Measurements from ENCODE around the gene COL4A2.

DNA sequence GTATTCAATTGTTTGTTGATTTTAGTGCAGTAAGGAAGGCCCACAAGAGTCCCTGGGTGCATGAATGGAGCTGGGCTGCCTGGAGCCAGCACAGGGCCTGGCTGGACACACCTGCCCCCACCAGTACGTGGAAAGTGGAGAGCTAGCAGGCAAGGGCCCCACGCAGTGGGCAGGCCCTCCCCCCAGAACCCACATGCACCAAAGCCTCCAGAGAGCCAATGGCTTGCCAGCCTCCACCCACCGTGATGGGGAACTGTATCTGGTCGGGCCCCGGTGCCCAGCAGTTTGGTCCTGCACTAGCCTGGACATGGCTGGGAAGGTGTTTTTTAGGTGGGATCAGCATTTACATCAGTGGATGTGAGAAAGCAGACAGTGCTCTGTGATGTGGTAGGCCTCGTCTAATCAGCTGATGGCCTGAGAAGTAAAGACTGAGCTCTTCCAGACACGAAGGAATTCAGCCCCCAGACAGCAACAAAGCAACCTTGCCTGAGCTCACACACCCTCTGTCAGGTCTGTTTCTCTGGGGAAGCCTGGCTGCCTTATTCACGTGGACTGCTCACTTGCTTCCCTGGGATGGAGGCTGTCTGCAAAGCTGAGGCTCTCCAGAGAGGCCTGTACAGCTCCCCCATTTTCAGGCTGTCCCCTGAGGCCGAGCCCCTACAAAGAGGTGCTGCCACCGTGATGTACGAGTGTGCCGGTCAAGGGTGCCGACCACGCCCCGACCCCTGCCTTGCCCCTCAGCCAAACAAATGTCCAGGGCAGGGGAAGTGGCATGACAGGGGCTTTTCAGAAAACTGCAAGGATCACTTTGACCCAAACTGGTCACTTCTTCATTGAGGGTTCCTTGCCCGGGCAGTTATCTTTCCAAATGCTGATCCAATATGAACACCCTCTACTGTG, 226.9 kb downstream of the COL4A2 start:
- TF ChIP-seq ARNT (IDR thresholded peaks at IDR 0.05) (no peak), L3MBTL2 (conservative IDR thresholded peaks at IDR 0.05) (no peak), TARDBP (IDR thresholded peaks at IDR 0.05) (no peak), SP1 (IDR thresholded peaks at IDR 0.05) (no peak), ZNF384 (IDR thresholded peaks at IDR 0.05) (no peak), CTBP1 (IDR thresholded peaks at IDR 0.05; ENCODE audit: borderline replicate concordance) (no peak), BHLHE40 (IDR thresholded peaks at IDR 0.05; ENCODE audit: borderline replicate concordance) (no peak), ELF4 (IDR thresholded peaks at IDR 0.05) (no peak), SUZ12 (IDR thresholded peaks at IDR 0.05) (no peak), FOXM1 (IDR thresholded peaks at IDR 0.05; ENCODE audit: borderline replicate concordance) (no peak)
